ENCODE measurements around the gene GABARAP. TPM values are rescaled to one million over a fixed set of nuclear protein-coding genes. Genes with fewer than 3 reads are reported as not detected.

Gene GABARAP
- total and polyA plus RNA-seq, 2 of the 13 experiments (the other 11 are each of a cell fraction or from before 2014, with no cell fraction given) = 161 to 310 TPM

GRCh38 chr17:7192271-7192937 is 49.8 kb downstream of the GABARAP start:
- BruUV-seq (replicated peaks) = no TSS peak
- H3K27ac ChIP-seq (ENCODE audit: extremely low read length, insufficient read depth, low read length) = no peak overlapping the region
- H3K4me3 ChIP-seq (replicated peaks in 1 of 3; ENCODE audit: insufficient read depth in 1 of 3, low read depth in 2 of 3, low read length in 3 of 3) = no peak overlapping the region
- POLR2A ChIA-PET = no interaction called here
- H3K9me3 ChIP-seq (ENCODE audit: low read length) = no peaks in the 10 kb centered on the region
- H3K9ac ChIP-seq (ENCODE audit: insufficient read depth, low read depth, low read length) = no peak overlapping the region
- in situ Hi-C loops (cut with HindIII; ENCODE audit: extremely low pct_ligation_motif_present, low pct_unique_long_range_greater_than_20kb) (no loop called here), intact Hi-C loops (cut with micrococcal nuclease; ENCODE audit: unreplicated experiment) (no loop called here)
- no peaks in the 10 kb centered on the region for H3K36me3 ChIP-seq (replicated peaks in 1 of 2; ENCODE audit: control insufficient read depth in 1 of 2, insufficient read depth in 2 of 2, low read length in 2 of 2)
- no peak overlapping the region for H2AFZ ChIP-seq (ENCODE audit: low read length)
- DNase-seq (ENCODE audit: low spot score) (no peak), ATAC-seq (no peak), FAIRE-seq (no peak)
- WGBS (ENCODE audit: low lambda C conversion rate) = 71% methylated on average over 12 of the region's 12 CpGs
- no peak overlapping the region for H3K4me2 ChIP-seq (ENCODE audit: low read depth, low read length)
- no peaks in the 10 kb centered on the region for H4K20me1 ChIP-seq (ENCODE audit: insufficient read depth, low read length)
- no peaks in the 10 kb centered on the region for H3K79me2 ChIP-seq (ENCODE audit: insufficient read depth, low read length)
- peaks cover 31% of the 10 kb centered on the region for H3K4me1 ChIP-seq (ENCODE audit: insufficient read depth, low read length)
- CTCF ChIA-PET (ENCODE audit: low intra/inter-chr PET ratio, low total read pairs) = no interaction called here
- no peak for TF ChIP-seq FOXA1 (IDR thresholded peaks at IDR 0.05)
- no peak for TF ChIP-seq FOXA1 (CRISPR knock-in tag; IDR thresholded peaks at IDR 0.05)
- peak; percentile 68 for TF ChIP-seq ZNF263 (CRISPR knock-in tag; IDR thresholded peaks at IDR 0.05)
- H3K27me3 ChIP-seq (ENCODE audit: control insufficient read depth in 1 of 2, insufficient read depth in 2 of 2, low read length in 2 of 2) = no peaks in the 10 kb centered on the region

GRCh38 chr17:7191571-7192270 is 50.5 kb downstream of the GABARAP start:
- H3K4me1 ChIP-seq (ENCODE audit: insufficient read depth, low read length) = peaks cover 33% of the 10 kb centered on the region
- peak overlapping the region; percentile 58 for H3K4me2 ChIP-seq (ENCODE audit: low read depth, low read length)
- FAIRE-seq (peak; percentile 52), ATAC-seq (peak; percentile 91), DNase-seq (ENCODE audit: low spot score) (peak; percentile 50)
- H3K9me3 ChIP-seq (ENCODE audit: low read length) = no peaks in the 10 kb centered on the region
- H3K4me3 ChIP-seq (replicated peaks in 1 of 3; ENCODE audit: insufficient read depth in 1 of 3, low read depth in 2 of 3, low read length in 3 of 3) = peak overlapping the region in 1 of 3 experiments; percentile 28; a peak in 1 of 6 replicates
- no TSS peak for BruUV-seq (replicated peaks)
- H3K9ac ChIP-seq (ENCODE audit: insufficient read depth, low read depth, low read length) = no peak overlapping the region
- no peaks in the 10 kb centered on the region for H3K36me3 ChIP-seq (replicated peaks in 1 of 2; ENCODE audit: control insufficient read depth in 1 of 2, insufficient read depth in 2 of 2, low read length in 2 of 2)
- no peak overlapping the region for H3K27ac ChIP-seq (ENCODE audit: extremely low read length, insufficient read depth, low read length)
- ChIA-PET CTCF (ENCODE audit: low intra/inter-chr PET ratio, low total read pairs) (no interaction called here), POLR2A (interaction anchor here (0.7 to 1.5 kb wide), 4 partner anchors 12 to 78 kb away, joined by 3 to 4 read pairs (median 4); partner anchors contain the start of genes ASGR1 and ASGR2)
- in situ Hi-C loops (cut with HindIII; ENCODE audit: extremely low pct_ligation_motif_present, low pct_unique_long_range_greater_than_20kb) = no loop called here
- intact Hi-C loops (cut with micrococcal nuclease; ENCODE audit: unreplicated experiment) = no loop called here
- 52% methylated on average over 24 of the region's 26 CpGs for WGBS (ENCODE audit: low lambda C conversion rate)
- H4K20me1 ChIP-seq (ENCODE audit: insufficient read depth, low read length) = no peaks in the 10 kb centered on the region
- no peak overlapping the region for H2AFZ ChIP-seq (ENCODE audit: low read length)
- H3K79me2 ChIP-seq (ENCODE audit: insufficient read depth, low read length) = no peaks in the 10 kb centered on the region
- H3K27me3 ChIP-seq (ENCODE audit: control insufficient read depth in 1 of 2, insufficient read depth in 2 of 2, low read length in 2 of 2) = no peaks in the 10 kb centered on the region
- peak; percentile 21; the same call in 1 of the 3 replicates for TF ChIP-seq MXI1 (IDR thresholded peaks at IDR 0.05; ENCODE audit: borderline replicate concordance, low read depth, low read length)
- peak; percentile 39; the same call in 1 of the 2 replicates for TF ChIP-seq ZNF33B (CRISPR knock-in tag; IDR thresholded peaks at IDR 0.05)
- TF ChIP-seq CREB1 (IDR thresholded peaks at IDR 0.05) = no peak
- TF ChIP-seq CREB1 (CRISPR knock-in tag; IDR thresholded peaks at IDR 0.05) = peak; percentile 93
- TF ChIP-seq E2F5 (CRISPR knock-in tag; conservative IDR thresholded peaks at IDR 0.05) = no peak
- no peak for TF ChIP-seq TRAFD1 (CRISPR knock-in tag; IDR thresholded peaks at IDR 0.05; ENCODE audit: borderline replicate concordance)
- peak; percentile 52 to 91 for TF ChIP-seq REST (IDR thresholded peaks at IDR 0.05; ENCODE audit: borderline replicate concordance in 1 of 2, low read depth in 1 of 2, low read length in 2 of 2)
- TF ChIP-seq SMAD1 (CRISPR knock-in tag; IDR thresholded peaks at IDR 0.05; ENCODE audit: borderline replicate concordance, low read depth) = no peak
